HL-60 (cell line): ENCODE data around the gene GALNT7.

Source experiments
- POLR2AphosphoS5 ChIP-seq: IDR thresholded peaks from 2 replicates; pipeline ENCODE4 v1.6.1; 2012; ENCODE audit warnings: low read depth
- TF ChIP-seq, protein P1 (sequence below): IDR thresholded peaks from one replicate; pipeline ENCODE4 v1.5.1; 2011; ENCODE audit warnings: low read length, control low read depth, inconsistent platforms; ENCODE audit not compliant: insufficient read depth
- TF ChIP-seq, protein P2 (sequence below): IDR thresholded peaks from 2 replicates; pipeline ENCODE4 v1.6.1; 2012; ENCODE audit warnings: low read depth; ENCODE audit not compliant: insufficient replicate concordance

DNA sequence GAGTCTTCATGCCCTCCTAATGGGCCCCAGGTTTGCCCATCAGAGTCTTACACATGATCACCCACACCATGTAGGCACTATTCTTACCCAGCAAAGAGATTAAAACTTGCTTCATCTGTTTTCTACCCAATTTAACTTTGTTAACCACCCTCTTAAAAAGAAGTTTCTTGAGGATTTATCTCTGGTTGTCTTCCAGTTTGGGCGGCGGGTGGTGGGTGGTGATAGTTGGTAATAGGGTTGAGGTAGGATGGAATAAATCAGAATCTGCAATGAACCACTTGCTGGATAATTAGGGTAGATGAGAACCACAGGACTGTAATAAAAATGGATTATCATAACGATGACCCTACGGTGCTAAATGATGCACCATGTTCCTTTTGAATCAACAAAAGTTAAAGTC lies 30.9 kb downstream of the GALNT7 start:
- TF ChIP-seq POLR2AphosphoS5 = no peak
- TF ChIP-seq, protein P1, sequence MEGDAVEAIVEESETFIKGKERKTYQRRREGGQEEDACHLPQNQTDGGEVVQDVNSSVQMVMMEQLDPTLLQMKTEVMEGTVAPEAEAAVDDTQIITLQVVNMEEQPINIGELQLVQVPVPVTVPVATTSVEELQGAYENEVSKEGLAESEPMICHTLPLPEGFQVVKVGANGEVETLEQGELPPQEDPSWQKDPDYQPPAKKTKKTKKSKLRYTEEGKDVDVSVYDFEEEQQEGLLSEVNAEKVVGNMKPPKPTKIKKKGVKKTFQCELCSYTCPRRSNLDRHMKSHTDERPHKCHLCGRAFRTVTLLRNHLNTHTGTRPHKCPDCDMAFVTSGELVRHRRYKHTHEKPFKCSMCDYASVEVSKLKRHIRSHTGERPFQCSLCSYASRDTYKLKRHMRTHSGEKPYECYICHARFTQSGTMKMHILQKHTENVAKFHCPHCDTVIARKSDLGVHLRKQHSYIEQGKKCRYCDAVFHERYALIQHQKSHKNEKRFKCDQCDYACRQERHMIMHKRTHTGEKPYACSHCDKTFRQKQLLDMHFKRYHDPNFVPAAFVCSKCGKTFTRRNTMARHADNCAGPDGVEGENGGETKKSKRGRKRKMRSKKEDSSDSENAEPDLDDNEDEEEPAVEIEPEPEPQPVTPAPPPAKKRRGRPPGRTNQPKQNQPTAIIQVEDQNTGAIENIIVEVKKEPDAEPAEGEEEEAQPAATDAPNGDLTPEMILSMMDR = no peak
- TF ChIP-seq, protein P2, sequence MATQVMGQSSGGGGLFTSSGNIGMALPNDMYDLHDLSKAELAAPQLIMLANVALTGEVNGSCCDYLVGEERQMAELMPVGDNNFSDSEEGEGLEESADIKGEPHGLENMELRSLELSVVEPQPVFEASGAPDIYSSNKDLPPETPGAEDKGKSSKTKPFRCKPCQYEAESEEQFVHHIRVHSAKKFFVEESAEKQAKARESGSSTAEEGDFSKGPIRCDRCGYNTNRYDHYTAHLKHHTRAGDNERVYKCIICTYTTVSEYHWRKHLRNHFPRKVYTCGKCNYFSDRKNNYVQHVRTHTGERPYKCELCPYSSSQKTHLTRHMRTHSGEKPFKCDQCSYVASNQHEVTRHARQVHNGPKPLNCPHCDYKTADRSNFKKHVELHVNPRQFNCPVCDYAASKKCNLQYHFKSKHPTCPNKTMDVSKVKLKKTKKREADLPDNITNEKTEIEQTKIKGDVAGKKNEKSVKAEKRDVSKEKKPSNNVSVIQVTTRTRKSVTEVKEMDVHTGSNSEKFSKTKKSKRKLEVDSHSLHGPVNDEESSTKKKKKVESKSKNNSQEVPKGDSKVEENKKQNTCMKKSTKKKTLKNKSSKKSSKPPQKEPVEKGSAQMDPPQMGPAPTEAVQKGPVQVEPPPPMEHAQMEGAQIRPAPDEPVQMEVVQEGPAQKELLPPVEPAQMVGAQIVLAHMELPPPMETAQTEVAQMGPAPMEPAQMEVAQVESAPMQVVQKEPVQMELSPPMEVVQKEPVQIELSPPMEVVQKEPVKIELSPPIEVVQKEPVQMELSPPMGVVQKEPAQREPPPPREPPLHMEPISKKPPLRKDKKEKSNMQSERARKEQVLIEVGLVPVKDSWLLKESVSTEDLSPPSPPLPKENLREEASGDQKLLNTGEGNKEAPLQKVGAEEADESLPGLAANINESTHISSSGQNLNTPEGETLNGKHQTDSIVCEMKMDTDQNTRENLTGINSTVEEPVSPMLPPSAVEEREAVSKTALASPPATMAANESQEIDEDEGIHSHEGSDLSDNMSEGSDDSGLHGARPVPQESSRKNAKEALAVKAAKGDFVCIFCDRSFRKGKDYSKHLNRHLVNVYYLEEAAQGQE = no peak
